Transverse colon (tissue), 3 donors: ENCODE measurements around the gene UNC13C.

Experiments used
- POLR2A ChIP-seq: fragments of 450-650 bp; IDR thresholded peaks from one replicate; pipeline ENCODE4 v1.6.1; 2016; ENCODE audit warnings: antibody characterized with exemption, mild to moderate bottlenecking, moderate library complexity
- TF ChIP-seq, protein P1 (sequence below), 5 experiments: fragments of 200-600 bp in 3 of 5; fragments of 450-650 bp in 2 of 5; sonication (generic) in 3 of 5; IDR thresholded peaks; 1 replicate in 2 of 5; 2 replicates in 3 of 5; pipeline ENCODE4 v1.5.1; 2016 to 2017; ENCODE audit warnings: antibody characterized with exemption in 5 of 5, inconsistent platforms in 3 of 5, mild to moderate bottlenecking in 2 of 5, moderate library complexity in 1 of 5

DNA sequence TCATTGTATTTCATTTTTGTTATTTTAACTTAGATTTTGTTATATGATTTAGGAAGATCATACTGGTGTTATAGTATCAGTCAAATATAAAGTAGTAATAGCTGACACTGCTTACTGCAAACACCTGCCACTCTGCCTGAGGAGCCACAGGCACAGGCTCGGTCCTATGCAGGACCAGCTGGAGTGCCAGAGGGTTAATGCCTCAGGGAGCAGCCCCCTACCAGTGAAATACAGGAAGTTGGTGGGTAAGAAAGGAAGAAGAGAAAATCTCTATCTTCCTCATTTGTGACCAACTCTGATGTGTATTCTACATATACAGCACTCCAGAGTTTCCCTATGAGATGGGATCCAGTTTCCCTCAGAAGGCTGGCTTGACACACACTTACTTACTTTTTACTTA lies 593.3 kb downstream of the UNC13C start:
- TF ChIP-seq, protein P1, sequence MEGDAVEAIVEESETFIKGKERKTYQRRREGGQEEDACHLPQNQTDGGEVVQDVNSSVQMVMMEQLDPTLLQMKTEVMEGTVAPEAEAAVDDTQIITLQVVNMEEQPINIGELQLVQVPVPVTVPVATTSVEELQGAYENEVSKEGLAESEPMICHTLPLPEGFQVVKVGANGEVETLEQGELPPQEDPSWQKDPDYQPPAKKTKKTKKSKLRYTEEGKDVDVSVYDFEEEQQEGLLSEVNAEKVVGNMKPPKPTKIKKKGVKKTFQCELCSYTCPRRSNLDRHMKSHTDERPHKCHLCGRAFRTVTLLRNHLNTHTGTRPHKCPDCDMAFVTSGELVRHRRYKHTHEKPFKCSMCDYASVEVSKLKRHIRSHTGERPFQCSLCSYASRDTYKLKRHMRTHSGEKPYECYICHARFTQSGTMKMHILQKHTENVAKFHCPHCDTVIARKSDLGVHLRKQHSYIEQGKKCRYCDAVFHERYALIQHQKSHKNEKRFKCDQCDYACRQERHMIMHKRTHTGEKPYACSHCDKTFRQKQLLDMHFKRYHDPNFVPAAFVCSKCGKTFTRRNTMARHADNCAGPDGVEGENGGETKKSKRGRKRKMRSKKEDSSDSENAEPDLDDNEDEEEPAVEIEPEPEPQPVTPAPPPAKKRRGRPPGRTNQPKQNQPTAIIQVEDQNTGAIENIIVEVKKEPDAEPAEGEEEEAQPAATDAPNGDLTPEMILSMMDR (IDR thresholded peaks at IDR 0.05): no peak
- TF ChIP-seq POLR2A: no peak
